HuH-7.5 (cell line): ENCODE results near the gene NTN5.
"Not testable (repeated sequence)": the region's sequence is repeated elsewhere in the genome, so short reads cannot be mapped to it uniquely, and the experiment has no call there.

Source experiments
- DNase-seq: peaks from one replicate; pipeline ENCODE4 v3.0.0; 2011; ENCODE audit warnings: low spot score

NTN5 gene

DNA sequence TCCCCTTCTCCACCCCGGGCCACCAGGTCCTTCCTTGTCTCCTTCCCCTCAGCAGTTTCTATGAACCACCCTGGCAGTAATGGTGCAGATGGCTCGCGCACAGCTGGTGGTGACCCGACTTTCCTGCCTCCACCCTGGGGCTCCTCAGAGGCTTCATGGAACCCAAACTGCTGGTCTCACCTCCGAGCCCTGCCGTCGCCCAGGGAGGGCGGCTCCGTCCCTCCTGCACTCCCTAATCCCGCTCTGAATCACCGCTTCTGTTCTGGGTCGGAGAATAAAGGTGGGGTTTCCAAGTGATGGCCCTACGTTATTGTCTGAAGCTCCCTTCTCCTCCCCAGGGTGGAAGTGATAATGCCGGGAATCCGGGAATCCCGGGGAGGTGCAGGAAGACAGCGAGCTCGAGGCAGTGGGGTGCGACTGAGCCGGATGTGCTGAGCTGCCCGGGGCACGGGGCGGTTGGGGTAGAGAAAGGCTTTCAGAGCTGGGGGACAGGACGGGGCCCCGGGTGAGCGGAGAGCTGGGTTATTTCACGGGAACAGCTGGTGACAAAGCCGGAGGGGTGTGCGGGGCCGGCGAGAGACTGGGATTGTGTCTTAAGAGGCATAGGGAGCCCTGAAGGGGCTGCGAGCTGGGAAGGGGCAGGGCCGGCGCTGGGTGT lies 23.7 kb upstream of the NTN5 start:
- no peak for DNase-seq

DNA sequence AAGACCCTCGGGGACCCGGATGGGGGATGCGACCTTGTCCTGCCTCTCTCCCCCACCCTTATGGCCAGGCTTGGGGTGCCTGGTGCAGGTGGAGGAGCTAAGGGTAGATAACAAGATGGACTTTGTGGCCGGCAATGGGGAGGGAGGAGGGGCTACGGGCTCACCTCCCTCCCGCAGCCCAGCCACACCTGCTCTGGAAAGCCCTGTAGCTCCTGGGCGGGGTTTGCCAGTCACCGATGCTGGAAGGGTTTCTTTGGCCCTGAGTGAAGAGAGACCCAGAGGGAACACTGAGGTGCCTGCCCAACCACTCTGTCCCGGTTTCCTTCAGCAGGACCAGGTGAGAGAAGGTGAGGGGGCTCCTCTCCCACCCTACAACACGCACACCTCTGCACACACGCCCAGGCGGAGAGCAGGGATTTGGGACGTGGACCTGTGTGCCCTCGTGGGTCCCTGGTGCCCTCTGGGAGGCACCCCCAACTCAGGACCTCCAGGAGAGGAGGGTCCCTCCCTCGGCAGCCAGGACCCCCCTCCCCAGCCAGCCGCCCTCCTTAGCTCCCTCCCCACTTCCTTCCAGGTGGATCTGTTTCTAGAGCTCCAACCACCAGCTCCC lies 23.0 kb upstream of the NTN5 start, which contains the start of gene FUT2:
TSS of gene FUT2 (plus strand) at position 229 of the 610 bp plus-strand sequence. CDS start 6,986 bp downstream, outside the sequence.
- DNase-seq = no peak

DNA sequence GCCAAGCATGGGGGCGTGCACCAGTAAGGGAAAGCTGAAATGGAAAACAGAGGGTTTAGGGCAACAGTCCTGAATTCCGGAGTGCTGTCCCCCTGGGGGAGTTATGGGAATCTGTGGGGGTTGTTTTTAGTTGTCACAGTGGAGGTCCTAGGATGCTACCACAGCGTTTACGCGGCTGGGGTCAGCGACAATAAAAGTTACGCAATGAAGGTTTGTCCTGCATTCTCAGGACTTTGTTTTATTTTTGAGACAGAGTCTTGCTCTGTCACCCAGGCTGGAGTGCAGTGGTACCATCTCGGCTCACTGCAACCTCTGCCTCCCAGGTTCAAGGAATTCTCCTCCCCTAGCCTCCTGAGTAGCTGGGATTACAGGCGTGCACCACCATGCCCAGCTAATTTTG lies 20.8 kb upstream of the NTN5 start:
- DNase-seq = not testable (repeated sequence)

DNA sequence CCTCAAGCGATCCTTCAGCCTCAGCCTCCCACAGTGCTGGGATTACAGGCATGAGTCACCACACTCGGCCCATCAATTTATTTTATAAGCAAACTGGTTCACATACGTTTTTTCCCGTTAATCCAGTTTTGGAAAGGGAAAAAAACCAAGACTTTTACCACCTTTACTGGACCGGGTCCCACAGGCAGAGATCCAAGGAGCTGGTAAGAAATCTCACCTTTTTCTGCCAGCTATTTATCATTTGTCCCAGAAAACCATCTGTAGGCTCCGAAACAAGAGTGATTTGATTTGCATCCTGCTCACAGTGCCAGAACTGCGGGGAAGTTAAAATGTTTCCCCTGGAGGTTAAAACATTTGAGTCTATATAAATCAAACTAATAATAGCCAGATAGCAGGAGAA lies 16.6 kb upstream of the NTN5 start:
- DNase-seq = no peak

DNA sequence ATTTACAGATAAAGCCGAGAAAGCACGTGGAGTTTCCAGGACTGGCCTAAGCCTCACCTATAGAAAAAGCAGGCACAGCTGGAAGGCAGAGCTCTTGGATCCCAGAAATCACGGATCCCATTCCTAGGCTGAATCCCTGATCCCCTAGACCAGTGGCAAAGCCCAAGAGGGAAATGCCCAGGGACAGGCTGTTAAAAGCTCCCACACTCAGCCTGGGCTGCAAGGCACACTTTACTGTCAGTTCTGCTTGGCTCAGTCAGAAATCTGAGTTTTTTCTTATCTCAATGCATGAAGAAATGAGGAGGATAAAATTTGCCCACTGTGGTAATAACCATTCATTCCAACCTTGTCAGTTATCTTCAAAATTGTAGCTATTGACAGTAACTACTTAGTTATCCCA lies 15.0 kb upstream of the NTN5 start:
- no peak for DNase-seq

DNA sequence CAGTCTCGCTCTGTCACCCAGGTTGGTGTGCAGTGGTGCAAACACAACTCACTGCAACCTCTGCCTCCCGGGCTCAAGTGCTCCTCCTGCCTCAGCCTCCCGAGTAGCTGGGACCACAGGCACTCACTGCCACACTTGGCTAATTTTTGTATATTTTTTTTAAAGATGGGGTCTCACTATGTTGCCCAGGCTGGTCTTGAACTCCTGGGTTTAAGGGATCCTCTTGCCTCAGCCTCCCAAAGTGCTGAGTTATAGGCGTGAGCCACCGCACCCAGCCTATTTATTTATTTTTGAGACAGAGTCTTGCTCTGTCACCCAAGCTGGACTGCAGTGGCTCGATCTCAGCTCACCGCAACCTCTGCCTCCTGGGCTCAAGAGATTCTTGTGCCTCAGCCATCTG lies 13.8 kb upstream of the NTN5 start:
- not testable (repeated sequence) for DNase-seq

DNA sequence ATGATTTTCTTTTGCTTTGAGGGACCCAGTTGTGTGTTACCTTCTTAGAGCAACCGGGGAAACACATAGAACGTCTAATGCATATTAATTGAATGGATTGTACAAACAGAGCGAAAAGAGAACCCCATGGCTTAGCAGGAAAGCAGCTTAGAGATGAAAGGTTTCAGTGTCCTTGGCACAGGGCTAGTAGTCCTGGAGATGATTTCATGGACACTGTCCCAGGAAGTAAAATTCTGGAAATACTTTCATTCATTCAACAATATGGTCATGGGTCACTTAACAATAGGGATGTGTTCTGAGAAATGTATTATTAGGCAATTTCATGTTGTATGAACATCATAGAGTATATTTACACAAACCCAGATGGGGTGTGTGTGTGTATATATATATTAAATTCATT lies 13.3 kb upstream of the NTN5 start:
- DNase-seq = no peak

DNA sequence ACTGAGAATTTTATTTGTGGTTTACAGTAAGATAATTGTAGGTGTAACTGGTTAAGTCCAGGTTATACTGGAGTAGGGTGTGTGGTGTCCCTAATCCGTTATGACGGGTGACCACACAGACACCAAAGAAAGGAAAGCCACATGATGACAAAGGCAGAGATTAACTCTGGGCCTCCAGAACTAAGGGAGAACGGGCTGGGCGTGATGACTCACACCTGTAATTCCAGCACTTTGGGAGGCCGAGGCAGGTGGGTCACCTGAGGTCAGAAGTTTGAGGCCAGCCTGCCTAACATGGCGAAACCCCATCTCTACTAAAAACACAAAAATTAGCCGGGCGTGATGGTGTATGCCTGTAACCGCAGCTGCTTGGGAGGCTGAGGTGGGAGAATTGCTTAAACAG lies 12.8 kb upstream of the NTN5 start:
- no peak for DNase-seq

DNA sequence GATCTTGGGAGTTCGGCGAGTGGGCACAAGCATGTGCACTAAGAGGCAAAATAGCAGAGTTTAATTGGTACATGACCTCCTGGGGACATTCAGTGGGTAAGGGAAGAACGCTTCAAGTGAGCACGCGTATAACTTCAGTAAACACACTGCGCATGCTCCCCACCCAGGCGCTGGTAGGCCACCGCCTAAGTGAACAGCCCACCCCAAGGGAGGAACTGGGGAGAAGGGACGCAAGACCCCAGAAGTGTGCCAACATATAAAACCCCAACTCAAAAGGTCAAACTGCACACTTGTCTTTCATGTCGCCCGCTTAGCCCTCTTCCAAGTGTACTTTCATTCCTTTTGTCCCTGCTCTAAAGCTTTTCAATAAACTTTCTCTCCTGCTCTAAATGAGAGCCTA lies 10.5 kb upstream of the NTN5 start:
- DNase-seq = no peak

DNA sequence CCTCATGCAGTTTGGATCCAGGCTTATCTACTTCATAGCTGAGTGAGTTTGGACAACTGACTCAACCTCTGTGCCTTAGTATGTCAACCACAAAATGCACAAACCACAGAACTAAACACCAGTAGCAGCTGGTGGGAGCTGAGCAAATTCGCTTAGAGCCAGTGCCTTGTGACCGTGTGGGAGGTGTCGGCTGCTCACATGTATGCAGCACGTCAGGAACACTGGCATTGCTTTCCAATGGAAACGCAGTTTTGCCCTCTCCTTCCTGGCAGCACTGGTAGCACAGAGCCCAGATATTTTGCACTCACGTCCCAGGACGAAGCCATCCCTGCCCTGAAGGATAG lies 8.3 kb upstream of the NTN5 start:
- DNase-seq = no peak

DNA sequence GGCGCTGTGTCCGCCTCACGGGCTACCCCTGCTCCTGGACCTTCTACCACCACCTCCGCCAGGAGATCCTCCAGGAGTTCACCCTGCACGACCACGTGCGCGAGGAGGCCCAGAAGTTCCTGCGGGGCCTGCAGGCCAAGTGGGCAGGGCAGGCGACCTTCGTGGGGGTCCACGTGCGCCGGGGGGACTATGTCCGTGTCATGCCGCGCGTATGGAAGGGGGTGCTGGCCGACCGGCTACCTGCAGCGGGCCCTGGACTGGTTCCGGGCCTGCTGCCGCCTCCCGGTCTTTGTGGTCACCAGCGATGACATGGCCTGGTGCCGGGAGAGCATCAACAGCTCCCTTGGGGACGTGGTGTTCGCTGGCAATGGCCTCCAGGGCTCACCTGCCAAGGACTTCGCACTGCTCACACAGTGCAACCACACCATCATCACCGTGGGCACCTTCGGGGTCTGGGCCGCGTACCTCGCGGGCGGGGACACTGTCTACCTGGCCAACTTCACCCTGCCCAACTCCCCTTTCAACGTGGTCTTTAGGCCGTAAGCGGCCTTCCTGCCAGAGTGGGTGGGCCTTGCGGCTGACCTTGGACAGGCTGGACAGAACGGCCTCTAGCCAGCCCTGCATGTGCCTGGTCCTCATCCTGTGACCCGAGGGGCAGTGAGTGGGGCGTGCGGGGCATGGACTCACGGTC lies 7.8 kb upstream of the NTN5 start:
- DNase-seq = no peak

DNA sequence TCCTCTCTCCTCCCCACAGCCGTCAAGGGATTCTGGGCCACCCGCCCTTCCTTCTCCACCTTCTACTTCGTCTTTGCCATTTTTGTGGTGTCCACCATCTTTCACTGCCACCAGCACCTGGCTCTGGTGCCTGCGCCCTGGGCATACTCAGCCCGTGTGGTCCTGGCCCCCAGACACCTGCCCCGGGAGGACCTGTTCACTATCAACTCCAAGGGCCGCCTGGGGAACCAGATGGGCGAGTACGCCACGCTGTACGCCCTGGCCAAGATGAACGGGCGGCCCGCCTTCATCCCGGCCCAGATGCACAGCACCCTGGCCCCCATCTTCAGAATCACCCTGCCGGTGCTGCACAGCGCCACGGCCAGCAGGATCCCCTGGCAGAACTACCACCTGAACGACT lies 7.2 kb upstream of the NTN5 start:
- not testable (repeated sequence) for DNase-seq

DNA sequence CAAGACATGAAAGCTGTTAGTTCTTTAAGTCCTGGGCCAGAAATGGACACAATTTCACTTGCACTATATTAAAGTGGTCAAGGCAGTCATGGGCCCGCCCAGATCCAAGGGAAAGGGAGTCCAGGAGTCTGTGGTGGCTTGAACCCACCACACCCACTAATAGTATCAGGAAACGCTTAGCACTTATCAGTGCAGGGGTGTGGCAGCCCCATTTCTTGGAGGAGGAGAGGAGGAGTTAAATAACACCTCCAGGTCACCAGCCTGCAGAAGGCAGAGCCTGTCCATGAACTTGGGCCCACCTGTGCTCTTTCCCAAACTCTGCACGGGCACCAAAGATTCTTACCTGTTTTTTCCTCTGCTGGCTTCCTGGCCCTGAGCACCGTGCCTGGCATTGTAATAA lies 5.4 kb upstream of the NTN5 start:
- DNase-seq = no peak

DNA sequence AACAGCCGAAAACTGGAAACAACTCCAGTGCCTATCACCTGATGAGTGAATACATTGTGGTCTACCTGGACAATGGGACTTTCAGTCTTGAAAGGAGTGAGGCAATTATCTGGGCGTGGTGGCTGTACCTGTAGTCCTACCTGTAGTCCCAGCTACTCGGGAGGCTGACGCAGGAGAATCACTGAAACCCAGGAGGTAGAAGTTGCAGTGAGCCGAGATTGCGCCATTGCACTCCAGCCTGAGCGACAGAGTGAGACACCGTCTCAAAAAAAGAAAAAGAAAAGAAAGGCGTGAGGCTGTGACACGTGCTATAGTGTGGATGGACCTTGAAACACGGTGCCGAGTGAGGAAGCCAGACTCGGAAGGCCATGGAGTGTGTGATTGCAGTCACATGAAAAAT lies 4.1 kb upstream of the NTN5 start:
- no peak for DNase-seq

DNA sequence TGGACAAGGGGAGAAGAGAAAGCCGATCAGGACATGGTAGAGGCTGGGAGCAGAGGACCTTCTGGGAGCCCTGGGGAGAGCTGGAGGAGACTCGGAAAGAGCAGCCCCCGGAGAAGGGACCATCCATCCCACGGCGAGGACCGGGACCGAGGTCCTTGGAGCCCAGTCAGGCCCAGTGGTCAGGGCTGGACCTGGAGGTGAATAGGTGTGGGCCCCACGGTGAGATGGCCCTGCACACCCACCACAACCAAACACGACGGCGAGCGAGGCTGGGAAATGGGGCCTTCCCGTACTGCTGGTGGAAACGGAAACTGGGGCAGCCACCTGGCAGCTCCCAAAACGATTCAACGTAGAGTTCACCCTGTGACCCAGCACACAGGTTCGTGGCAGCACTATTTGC lies 3.7 kb upstream of the NTN5 start:
- no peak for DNase-seq

DNA sequence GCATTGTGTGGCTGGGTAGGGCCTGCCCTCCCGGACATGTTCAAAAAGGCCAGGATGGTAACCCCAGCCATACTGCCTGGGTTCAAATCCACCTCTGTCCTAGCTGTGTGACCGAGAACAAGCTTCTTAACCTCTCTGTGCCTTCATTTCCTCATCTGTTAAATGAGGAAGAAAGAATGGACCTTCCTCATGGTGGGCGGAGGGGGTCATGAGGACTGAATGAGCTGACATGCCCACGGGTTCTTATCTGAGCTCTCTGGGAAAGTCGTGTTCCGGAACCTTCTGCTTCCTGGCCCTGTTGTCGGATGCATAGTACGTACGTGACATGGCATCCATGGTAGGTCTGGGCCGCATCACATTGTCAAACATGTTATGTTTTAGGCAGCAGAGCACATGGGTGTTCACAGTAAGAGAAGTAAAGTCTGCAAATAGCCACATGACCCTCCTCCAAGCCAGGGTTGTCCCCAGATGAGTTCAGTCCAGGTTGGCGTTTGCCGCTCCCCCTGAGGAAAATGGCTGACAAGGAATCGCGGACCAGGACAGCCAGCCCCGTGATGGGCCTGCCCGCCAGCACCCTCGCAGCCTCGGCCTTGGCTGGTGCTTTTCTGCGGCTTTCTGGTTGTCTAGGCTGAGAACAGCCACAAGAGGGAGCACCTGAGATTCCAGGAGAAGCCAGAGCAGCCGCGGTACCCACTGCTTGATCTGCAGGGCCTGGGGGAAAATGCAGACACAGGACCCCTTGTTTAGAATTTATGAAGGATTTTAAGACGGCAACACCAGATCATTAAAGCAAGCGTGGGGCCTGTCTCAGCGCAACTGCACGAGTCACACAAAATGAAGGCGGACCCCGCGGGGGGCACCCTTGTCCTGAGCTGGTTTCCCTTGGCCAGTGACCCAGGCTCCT lies 2.4 kb upstream of the NTN5 start:
- peak; percentile 99 for DNase-seq

DNA sequence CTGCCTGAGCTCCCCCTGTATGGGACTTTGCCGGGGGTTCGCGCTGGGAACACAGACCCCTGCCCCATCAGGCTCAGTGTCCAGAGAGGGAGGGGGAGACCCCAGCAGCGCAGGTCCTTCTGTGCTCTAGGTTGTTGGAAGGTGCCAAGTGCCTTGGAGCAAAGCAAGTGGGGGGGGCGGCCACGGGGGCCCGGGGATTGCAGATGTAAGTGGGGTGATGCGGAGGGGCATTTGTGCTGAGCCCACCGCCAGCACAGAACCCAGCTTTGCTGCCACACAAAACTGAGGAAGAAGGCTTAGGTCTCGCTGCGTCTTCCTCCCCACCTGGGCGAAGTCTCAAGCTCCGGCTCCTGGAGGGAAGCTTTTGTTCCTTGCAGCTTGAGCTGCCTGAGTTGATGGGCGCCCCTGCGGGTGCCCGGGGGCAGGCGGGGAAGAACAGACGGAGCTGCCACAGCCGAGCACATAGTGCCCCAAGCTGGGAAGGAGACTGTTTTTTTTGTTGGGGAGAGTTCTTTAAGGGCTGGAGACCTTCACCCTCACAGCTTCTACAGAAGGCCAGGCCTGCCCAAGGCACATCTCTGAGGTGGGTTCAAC lies 1.5 kb upstream of the NTN5 start:
- no peak for DNase-seq

DNA sequence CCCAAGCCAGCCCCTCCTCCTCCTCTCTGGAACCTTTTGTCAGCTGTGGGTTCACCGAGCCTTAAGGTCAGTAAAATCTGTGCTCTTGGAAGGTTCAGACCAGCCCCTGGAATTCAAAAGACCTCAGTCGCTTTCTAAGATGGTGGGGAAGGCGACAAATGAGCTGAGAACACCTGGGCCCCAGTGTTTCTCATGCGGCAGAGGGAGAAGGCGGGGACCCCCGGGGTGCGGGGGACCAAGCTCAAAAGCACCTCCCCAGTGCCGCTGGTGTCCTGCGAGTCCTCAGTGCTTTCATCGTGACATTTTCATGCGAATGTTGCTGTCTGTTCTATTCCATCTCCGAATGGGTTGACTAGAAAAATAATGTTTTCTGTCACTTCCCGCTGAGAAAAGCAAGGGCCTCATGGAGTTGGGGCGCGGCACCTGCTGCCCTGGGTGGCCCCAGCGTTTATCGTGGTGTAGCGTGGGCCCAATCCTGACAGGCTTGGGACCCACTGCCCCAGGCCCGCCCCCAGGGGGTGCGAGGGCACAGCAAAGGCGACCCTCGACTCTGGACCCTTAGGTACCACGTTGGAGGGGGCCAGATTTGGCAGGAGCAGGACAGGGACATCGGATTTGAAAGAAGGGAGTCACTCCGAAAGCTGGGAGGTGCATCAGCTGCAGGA lies 751 bp upstream of the NTN5 start:
- no peak for DNase-seq

DNA sequence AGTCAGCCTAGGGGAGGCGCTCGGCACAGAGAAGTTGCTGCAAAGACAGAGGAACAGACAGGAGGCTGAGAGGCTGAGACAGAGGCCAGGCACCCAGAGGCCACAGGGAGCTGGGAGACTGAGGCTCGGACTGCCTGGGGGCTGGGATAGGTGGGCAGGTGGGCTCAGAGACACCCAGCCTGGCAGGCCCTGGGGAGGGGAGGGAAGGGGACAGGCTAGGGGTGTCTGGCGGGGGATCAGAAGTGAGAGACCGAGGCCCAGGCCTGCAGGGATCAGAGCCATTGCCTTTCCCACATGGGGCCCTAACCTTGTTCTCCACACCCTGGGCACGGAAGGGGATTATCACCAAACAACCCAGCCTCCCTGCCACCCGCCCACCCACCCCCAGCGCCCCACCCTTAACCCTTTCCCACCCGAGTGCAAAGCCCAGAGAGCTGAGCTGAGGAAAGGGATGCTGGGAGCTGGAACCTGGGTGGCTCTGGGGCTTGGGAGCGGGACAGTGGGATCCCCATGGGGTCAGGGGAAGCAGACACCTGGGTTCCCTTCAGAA lies 1.3 kb downstream of the NTN5 start:
- DNase-seq = no peak

DNA sequence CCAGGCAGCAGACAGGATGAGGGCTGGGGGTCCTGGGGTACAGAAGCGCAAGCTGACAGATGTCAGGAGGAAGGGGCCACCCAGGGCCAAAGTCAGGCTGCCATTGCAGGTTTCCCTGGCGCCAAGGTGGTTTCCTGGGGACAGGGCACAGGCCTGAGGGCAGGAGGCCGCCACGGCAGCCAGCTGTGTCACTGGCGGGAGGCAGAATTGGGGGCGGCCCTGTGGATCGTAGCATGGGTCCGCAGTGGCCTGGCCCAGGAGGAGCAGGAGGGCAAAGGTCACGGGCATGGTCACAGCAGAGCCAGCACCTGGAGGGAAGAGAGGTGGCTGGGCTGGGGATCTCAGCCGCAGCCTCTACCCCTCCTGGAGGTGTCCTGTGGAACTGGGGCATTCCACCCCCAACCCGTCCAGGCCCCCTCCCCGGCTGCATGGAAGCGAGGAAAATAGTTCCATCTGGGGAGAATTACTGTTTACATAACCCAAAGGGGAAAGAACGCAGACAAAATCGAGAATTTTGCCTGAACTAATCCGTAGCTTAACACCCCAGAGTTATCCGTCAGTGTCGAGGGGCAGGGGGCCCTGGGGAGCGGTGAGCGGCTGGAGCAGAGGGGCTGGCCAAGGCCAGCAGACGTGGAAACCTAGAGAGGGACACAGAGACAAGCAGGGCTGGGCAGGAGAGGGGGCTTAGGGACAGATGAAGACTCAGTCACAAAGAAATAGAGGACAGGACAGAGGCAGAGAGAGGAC lies 1.9 kb downstream of the NTN5 start:
- DNase-seq = no peak
